ENCODE results near the gene NPDC1. TPM values are rescaled to one million over a fixed set of nuclear protein-coding genes. Genes with fewer than 3 reads are reported as not detected.

NPDC1 gene
- total and polyA plus RNA-seq, 2 of the 8 experiments (the other 6 are each of a cell fraction or from before 2014, with no cell fraction given): 26.2 to 44.1 TPM

DNA sequence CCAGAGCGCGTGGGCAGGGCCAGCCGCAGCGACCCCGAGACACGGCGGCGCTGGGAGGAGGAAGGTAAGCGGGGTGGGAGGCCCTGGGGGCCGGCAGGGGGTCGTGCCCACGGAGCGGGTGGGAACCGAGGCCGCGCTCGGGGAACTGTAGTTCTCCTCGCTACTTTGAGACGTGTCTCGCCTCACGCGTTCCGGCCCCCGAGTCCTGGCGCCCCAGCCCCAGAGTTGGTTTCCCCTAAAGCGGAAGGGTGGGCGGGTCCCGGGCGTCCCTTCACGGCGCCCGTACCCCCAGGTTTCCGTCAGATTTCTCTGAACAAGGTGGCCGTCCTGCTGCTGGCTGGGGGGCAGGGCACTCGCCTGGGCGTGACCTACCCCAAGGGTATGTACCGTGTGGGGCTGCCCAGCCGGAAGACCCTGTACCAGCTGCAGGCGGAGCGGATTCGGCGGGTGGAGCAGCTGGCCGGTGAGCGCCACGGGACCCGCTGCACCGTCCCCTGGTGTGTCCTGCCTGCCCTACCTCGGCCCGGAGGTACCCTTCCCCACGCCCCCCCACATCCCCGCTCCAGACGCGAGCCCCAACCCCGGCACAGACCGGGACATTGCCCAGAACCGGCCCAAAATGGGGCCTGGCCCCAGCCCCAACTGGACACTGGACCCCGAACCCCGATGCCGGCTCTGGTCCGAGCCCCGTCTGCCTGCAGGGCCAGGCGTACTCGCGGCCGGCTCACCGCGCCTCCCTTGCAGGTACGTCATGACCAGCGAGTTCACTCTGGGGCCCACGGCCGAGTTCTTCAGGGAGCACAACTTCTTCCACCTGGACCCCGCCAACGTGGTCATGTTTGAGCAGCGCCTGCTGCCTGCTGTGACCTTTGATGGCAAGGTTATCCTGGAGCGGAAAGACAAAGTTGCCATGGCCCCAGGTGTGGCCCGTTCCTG lies 32.0 kb upstream of the NPDC1 start:
- Histone ChIP-seq H2AFZ (ENCODE audit: low read length) (no peak overlapping the region; the same call in 1 of the 2 replicates), H3K56ac (replicated peaks; ENCODE audit: insufficient read length, low read depth, low read length) (no peak overlapping the region), H3K14ac (ENCODE audit: insufficient read length) (no peak overlapping the region), H3K79me1 (ENCODE audit: low read depth, low read length) (no peaks in the 10 kb centered on the region), H4K20me1 (replicated peaks in 1 of 2; ENCODE audit: control insufficient read depth in 1 of 2, insufficient read depth in 2 of 2, low read length in 2 of 2) (peaks cover 0 to 7% of the 10 kb centered on the region in 2 experiments), H4K8ac (ENCODE audit: extremely low read depth, insufficient read depth, low read length) (peak overlapping the region; percentile 11; the same call in 1 of the 2 replicates), H2AK5ac (ENCODE audit: low read depth, low read length) (no peak overlapping the region), H3K9me3 (ENCODE audit: insufficient read depth in 2 of 2, low read depth in 1 of 2, low read length in 1 of 2) (no peaks in the 10 kb centered on the region), H3K4me2 (ENCODE audit: insufficient read depth in 1 of 2, low read depth in 2 of 2, low read length in 2 of 2) (peak overlapping the region; percentile 97 to 99), H3K23ac (ENCODE audit: insufficient read length) (no peak overlapping the region), H2BK15ac (ENCODE audit: low read length) (peak overlapping the region; percentile 72; the same call in 1 of the 2 replicates), H2BK5ac (ENCODE audit: low read depth, low read length) (no peak overlapping the region), H3K4me3 (ENCODE audit: extremely low read depth in 1 of 4, insufficient read depth in 2 of 4, low read depth in 3 of 4, low read length in 4 of 4) (peak overlapping the region; percentile 33 to 57 (median 42)), H3K23me2 (ENCODE audit: low read depth, low read length) (peaks cover 13% of the 10 kb centered on the region; the same call in 1 of the 2 replicates), H3K27me3 (replicated peaks in 1 of 4; ENCODE audit: control insufficient read depth in 3 of 4, extremely low read depth in 1 of 4, insufficient read depth in 3 of 4, low read length in 3 of 4) (peaks cover 20 to 52% (median 34%) of the 10 kb centered on the region in 4 experiments), H4K91ac (replicated peaks; ENCODE audit: insufficient read length, low read length) (no peak overlapping the region), H2BK12ac (ENCODE audit: low read depth, low read length) (no peak overlapping the region), H2BK120ac (replicated peaks; ENCODE audit: low read depth, low read length) (no peak overlapping the region), H3K79me2 (ENCODE audit: control insufficient read depth in 1 of 2, insufficient read depth in 2 of 2, low read length in 2 of 2) (no peaks in the 10 kb centered on the region), H2BK20ac (ENCODE audit: low read length) (no peak overlapping the region), H4K5ac (ENCODE audit: insufficient read length, low read depth, low read length) (no peak overlapping the region), H3K4me1 (replicated peaks in 1 of 4; ENCODE audit: control insufficient read depth in 3 of 4, insufficient read depth in 4 of 4, low read length in 3 of 4) (peaks cover 0 to 20% (median 12%) of the 10 kb centered on the region in 4 experiments; a peak in 6 of 7 replicates), H3K18ac (ENCODE audit: extremely low read depth, low read length) (no peak overlapping the region; the same call in 1 of the 2 replicates), H3K27ac (ENCODE audit: low read depth, low read length) (no peak overlapping the region), H3K36me3 (ENCODE audit: control insufficient read depth in 2 of 4, insufficient read depth in 4 of 4, low read length in 3 of 4) (no peaks in the 10 kb centered on the region; a peak in 1 of 8 replicates), H3K4ac (replicated peaks; ENCODE audit: insufficient read length, low read depth, low read length) (no peak overlapping the region), H3K9ac (replicated peaks in 1 of 4; ENCODE audit: extremely low read depth in 1 of 4, low read depth in 3 of 4, low read length in 3 of 4) (no peak overlapping the region)
- 12% methylated on average over 37 of the region's 76 CpGs; no CpG with 5 or more reads in 1 of the 2 experiments for WGBS, 2 experiments (ENCODE audit: extremely low coverage in 1 of 2, insufficient coverage in 1 of 2, insufficient read length in 1 of 2, insufficient replicate concordance in 2 of 2, low coverage in 1 of 2, low lambda C conversion rate in 2 of 2, missing lambda C conversion rate in 1 of 2)
- ChIA-PET CTCF (ENCODE audit: partially characterized antibody) (interaction anchor here (2.3 to 4.6 kb wide), 3 partner anchors 9 to 49 kb away, joined by 10 to 27 read pairs (median 19); partner anchors contain the start of genes ABCA2 and NPDC1), POLR2A (ENCODE audit: partially characterized antibody) (interaction anchor here (1.1 to 1.4 kb wide), 2 partner anchors 9 kb away, joined by 4 to 7 read pairs; partner anchors contain the start of gene MAN1B1)
- DNase-seq (ENCODE audit: low read depth in 1 of 2, low spot score in 2 of 2): no peak
- no peak for FAIRE-seq
- no peak for TF ChIP-seq TAF1 (IDR thresholded peaks at IDR 0.05; ENCODE audit: low read depth, low read length)
- no peak for TF ChIP-seq TBP (IDR thresholded peaks at IDR 0.05; ENCODE audit: low read depth, low read length)
- no peak for TF ChIP-seq ZNF274 (IDR thresholded peaks at IDR 0.05; ENCODE audit: borderline replicate concordance, extremely low read depth, low read length)
- no peak for TF ChIP-seq POU5F1 (IDR thresholded peaks at IDR 0.05; ENCODE audit: low read depth, low read length)
- TF ChIP-seq SUZ12 (IDR thresholded peaks at IDR 0.05; ENCODE audit: low read length): peak; percentile 87
- peak; percentile 90 for TF ChIP-seq EZH2 (IDR thresholded peaks at IDR 0.05; ENCODE audit: low read depth, low read length, severe bottlenecking)
- no peak for TF ChIP-seq CHD1 (IDR thresholded peaks at IDR 0.05; ENCODE audit: low read depth, low read length)
- no peak for TF ChIP-seq TCF12 (IDR thresholded peaks at IDR 0.05; ENCODE audit: low read depth, low read length)
- TF ChIP-seq RNF2 (IDR thresholded peaks at IDR 0.05; ENCODE audit: borderline replicate concordance, low read depth, low read length, missing control alignments, poor library complexity, severe bottlenecking): peak; percentile 51
- no peak for TF ChIP-seq KDM5A (IDR thresholded peaks at IDR 0.05; ENCODE audit: low read length)
- no peak for TF ChIP-seq KDM1A (IDR thresholded peaks at IDR 0.05; ENCODE audit: borderline replicate concordance, low read length)
